ENCODE results near the gene NECAP2. TPM values are rescaled to one million over a fixed set of nuclear protein-coding genes. Genes with fewer than 3 reads are reported as not detected.

Gene NECAP2, protein sequence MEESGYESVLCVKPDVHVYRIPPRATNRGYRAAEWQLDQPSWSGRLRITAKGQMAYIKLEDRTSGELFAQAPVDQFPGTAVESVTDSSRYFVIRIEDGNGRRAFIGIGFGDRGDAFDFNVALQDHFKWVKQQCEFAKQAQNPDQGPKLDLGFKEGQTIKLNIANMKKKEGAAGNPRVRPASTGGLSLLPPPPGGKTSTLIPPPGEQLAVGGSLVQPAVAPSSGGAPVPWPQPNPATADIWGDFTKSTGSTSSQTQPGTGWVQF
- total RNA-seq (10 to 100 TPM in 8 of 10 donors, 1 to 10 TPM in 2; 7.9 to 34.0 (median 11.7) TPM), polyA plus RNA-seq (10 to 100 TPM; 17.4 to 18.7 TPM)
- long read RNA-seq, donor 1, transcript NECAP2-201 (8 exons, 2,070 nt): major isoform, 15 of 25 reads
- long read RNA-seq, donor 1, partial matches to known transcripts: 7 of 25 reads
- long read RNA-seq, donor 1, other reads (novel, unspliced or antisense): 1 of 25 reads
- long read RNA-seq, donor 2, transcript NECAP2-201 (8 exons, 2,070 nt): major isoform, 10 of 17 reads
- long read RNA-seq, donor 2, partial matches to known transcripts: 4 of 17 reads
- long read RNA-seq, donor 2, other reads (novel, unspliced or antisense): 1 of 17 reads
- long read RNA-seq, donor 3, transcript NECAP2-201 (8 exons, 2,070 nt): major isoform, 42 of 52 reads
- long read RNA-seq, donor 3, partial matches to known transcripts: 5 of 52 reads
- long read RNA-seq, donor 3, other reads (novel, unspliced or antisense): 5 of 52 reads

GRCh38 chr1:16440470-16441281 lies at the start of gene NECAP2:
NECAP2 (plus strand) TSS chr1:16440724; CDS start chr1:16440762, 38 bp downstream.
- Histone ChIP-seq H3K27ac (peak within 1 kb of the TSS; percentile 73 to 98 (median 84)), H3K4me1 (peaks cover 19 to 61% (median 33%) of the 10 kb centered on the region in 9 donors), H3K27me3 (no peaks in the 10 kb centered on the region), H3K36me3 (peaks cover 0 to 36% (median 15%) of the 10 kb centered on the region in 9 donors), H3K9me3 (no peaks in the 10 kb centered on the region), H3K4me3 (peak within 1 kb of the TSS; percentile 64 to 100 (median 93))
- intact Hi-C loops (cut with DNase I): loop anchor here in 6 of 10 donors (1.0 to 10.0 kb wide), 6 partner anchors 54 to 73 kb away; partner anchors contain the start of gene SZRD1 (in 2 of the 6)
- ATAC-seq: peak; percentile 95 to 98 (median 96)
- 1% methylated on average over 68 of the region's 68 CpGs for WGBS, 2 donors
- TF ChIP-seq, protein P1, sequence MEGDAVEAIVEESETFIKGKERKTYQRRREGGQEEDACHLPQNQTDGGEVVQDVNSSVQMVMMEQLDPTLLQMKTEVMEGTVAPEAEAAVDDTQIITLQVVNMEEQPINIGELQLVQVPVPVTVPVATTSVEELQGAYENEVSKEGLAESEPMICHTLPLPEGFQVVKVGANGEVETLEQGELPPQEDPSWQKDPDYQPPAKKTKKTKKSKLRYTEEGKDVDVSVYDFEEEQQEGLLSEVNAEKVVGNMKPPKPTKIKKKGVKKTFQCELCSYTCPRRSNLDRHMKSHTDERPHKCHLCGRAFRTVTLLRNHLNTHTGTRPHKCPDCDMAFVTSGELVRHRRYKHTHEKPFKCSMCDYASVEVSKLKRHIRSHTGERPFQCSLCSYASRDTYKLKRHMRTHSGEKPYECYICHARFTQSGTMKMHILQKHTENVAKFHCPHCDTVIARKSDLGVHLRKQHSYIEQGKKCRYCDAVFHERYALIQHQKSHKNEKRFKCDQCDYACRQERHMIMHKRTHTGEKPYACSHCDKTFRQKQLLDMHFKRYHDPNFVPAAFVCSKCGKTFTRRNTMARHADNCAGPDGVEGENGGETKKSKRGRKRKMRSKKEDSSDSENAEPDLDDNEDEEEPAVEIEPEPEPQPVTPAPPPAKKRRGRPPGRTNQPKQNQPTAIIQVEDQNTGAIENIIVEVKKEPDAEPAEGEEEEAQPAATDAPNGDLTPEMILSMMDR (IDR thresholded peaks at IDR 0.05): peak; percentile 85 to 98 (median 90)
- peak; percentile 96 for DNase-seq

GRCh38 chr1:16391411-16391810 lies 49.1 kb upstream of the NECAP2 start:
- DNase-seq (no peak), ATAC-seq (peak in 1 of 8 donors; percentile 11)

DNA sequence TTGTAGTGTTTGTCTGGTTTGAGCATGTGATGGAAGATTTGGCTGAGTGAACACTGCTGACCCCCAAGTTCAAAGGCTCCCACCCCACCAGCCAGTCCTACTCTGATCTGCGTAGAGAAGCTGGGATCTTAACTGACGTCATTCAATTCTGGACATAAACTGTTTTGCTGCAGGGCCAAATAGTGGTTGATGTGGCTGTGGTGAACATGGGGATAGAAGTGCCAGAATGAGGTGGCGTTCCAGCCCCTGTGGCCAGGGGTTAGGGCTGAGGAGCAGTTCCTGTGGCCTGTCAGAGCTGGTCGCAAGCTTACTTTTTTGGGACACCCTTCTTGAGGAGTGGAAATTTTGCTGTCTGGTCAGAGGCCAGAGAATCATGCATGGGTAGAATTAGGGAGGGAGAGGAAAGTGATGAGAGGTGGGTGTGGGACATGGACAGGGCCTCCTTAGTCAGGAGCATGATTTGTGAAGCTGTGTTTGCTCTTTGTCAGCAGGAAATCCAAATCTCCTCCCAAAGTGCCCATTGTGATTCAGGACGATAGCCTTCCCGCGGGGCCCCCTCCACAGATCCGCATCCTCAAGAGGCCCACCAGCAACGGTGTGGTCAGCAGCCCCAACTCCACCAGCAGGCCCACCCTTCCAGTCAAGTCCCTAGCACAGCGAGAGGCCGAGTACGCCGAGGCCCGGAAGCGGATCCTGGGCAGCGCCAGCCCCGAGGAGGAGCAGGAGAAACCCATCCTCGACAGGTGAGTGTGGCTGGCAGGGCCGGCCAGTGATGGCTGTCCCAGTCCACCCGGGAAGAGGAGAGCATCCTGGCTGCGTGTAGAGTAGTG lies 47.6 kb upstream of the NECAP2 start:
- DNase-seq: no peak
- Histone ChIP-seq H3K27ac (peak overlapping the region in 2 of 10 donors; percentile 1 to 16), H3K36me3 (peaks cover 0 to 53% (median 18%) of the 10 kb centered on the region in 9 donors)

More at GRCh38 chr1:16391411-16391810, 49.1 kb upstream of the NECAP2 start:
- WGBS, 2 donors: 52 to 58% methylated on average over 3 of the region's 3 CpGs
- Histone ChIP-seq H3K9me3 (no peaks in the 10 kb centered on the region), H3K4me3 (no peak overlapping the region), H3K27me3 (no peaks in the 10 kb centered on the region), H3K27ac (no peak overlapping the region), H3K4me1 (peaks cover 23 to 83% (median 64%) of the 10 kb centered on the region in 9 donors), H3K36me3 (peaks cover 0 to 38% (median 18%) of the 10 kb centered on the region in 9 donors)
- TF ChIP-seq, protein P1 (IDR thresholded peaks at IDR 0.05): no peak
- intact Hi-C loops (cut with DNase I): no loop called here

More for the DNA sequence above, 47.6 kb upstream of the NECAP2 start:
- Histone ChIP-seq H3K9me3 (no peaks in the 10 kb centered on the region), H3K4me3 (no peak overlapping the region), H3K4me1 (peaks cover 17 to 77% (median 57%) of the 10 kb centered on the region in 9 donors), H3K27me3 (no peaks in the 10 kb centered on the region)
- intact Hi-C loops (cut with DNase I): no loop called here
- 69 to 71% methylated on average over 21 of the region's 21 CpGs for WGBS, 2 donors
- TF ChIP-seq, protein P1 (IDR thresholded peaks at IDR 0.05): no peak
- peak in 5 of 8 donors; percentile 3 to 21 (median 11) for ATAC-seq
